Endothelial cell (in vitro differentiated cells): ENCODE measurements around the gene IFI27L1. TPM values are rescaled to one million over a fixed set of nuclear protein-coding genes. Genes with fewer than 3 reads are reported as not detected.

ENCODE experiments used
- DNase-seq: peaks from one replicate; pipeline ENCODE4 v3.0.0; 2021; ENCODE audit warnings: low spot score
- H3K27ac Mint-ChIP-seq: one replicate; pipeline ENCODE4 v1.8.0; 2021; ENCODE audit warnings: mixed read lengths, inconsistent platforms; ENCODE audit not compliant: unreplicated experiment
- H3K27me3 Mint-ChIP-seq: one replicate; pipeline ENCODE4 v1.8.0; 2021; ENCODE audit warnings: mild to moderate bottlenecking, moderate library complexity, mixed read lengths, inconsistent platforms; ENCODE audit not compliant: unreplicated experiment
- H3K36me3 Mint-ChIP-seq: one replicate; pipeline ENCODE4 v1.8.0; 2021; ENCODE audit warnings: mild to moderate bottlenecking, low read depth, mixed read lengths, inconsistent platforms; ENCODE audit not compliant: unreplicated experiment
- H3K4me1 Mint-ChIP-seq: one replicate; pipeline ENCODE4 v1.8.0; 2021; ENCODE audit warnings: mild to moderate bottlenecking, mixed read lengths, inconsistent platforms; ENCODE audit not compliant: unreplicated experiment
- H3K4me3 Mint-ChIP-seq: one replicate; pipeline ENCODE4 v1.8.0; 2021; ENCODE audit warnings: mild to moderate bottlenecking, mixed read lengths, inconsistent platforms; ENCODE audit not compliant: unreplicated experiment
- H3K9me3 Mint-ChIP-seq: one replicate; pipeline ENCODE4 v1.8.0; 2021; ENCODE audit warnings: mixed read lengths, inconsistent platforms; ENCODE audit not compliant: unreplicated experiment
- CTCF ChIP-seq: fragments of 200-600 bp; sonication (generic); IDR thresholded peaks from one replicate; pipeline ENCODE4 v1.5.0; 2021; ENCODE audit warnings: antibody characterized with exemption; ENCODE audit not compliant: unreplicated experiment
- total RNA-seq: library from RNA; stranded (reverse); fragmentation: NEBNext Ultra II Directional; extraction: Animal tissue kit (Norgen Biotek cat#: 25700); gene quantifications from one replicate; pipeline ENCODE4 v1.2.1, GENCODE V29; 2021; ENCODE audit not compliant: unreplicated experiment

Gene IFI27L1
- total RNA-seq, 1 donor from 2014 or later = 33.5 TPM

GRCh38 chr14:94111276-94112095, 30.4 kb downstream of the IFI27L1 start:
- Mint-ChIP-seq H3K27me3 (peaks cover 1% of the 10 kb centered on the region), H3K4me3 (no peak overlapping the region), H3K27ac (no peak overlapping the region), H3K4me1 (no peaks in the 10 kb centered on the region), H3K9me3 (no peaks in the 10 kb centered on the region), H3K36me3 (no peaks in the 10 kb centered on the region)
- no peak for DNase-seq
- no peak for TF ChIP-seq CTCF

GRCh38 chr14:94112513-94113063, 31.5 kb downstream of the IFI27L1 start:
- H3K27me3 Mint-ChIP-seq = peaks cover 3% of the 10 kb centered on the region
- no peaks in the 10 kb centered on the region for H3K36me3 Mint-ChIP-seq
- H3K4me1 Mint-ChIP-seq = no peaks in the 10 kb centered on the region
- H3K4me3 Mint-ChIP-seq = no peak overlapping the region
- H3K9me3 Mint-ChIP-seq = no peaks in the 10 kb centered on the region
- H3K27ac Mint-ChIP-seq = no peak overlapping the region
- TF ChIP-seq CTCF = no peak
- DNase-seq = no peak

- Mint-ChIP-seq H3K36me3 (no peaks in the 10 kb centered on the region), H3K4me3 (no peak overlapping the region), H3K4me1 (no peaks in the 10 kb centered on the region), H3K9me3 (no peaks in the 10 kb centered on the region), H3K27me3 (peaks cover 5% of the 10 kb centered on the region), H3K27ac (no peak overlapping the region)
- no peak for TF ChIP-seq CTCF
- no peak for DNase-seq
These were observed 32.0 kb downstream of the IFI27L1 start for GRCh38 chr14:94113073-94113472.

GRCh38 chr14:94113490-94113889, 32.4 kb downstream of the IFI27L1 start:
- H3K4me3 Mint-ChIP-seq = no peak overlapping the region
- H3K9me3 Mint-ChIP-seq = no peaks in the 10 kb centered on the region
- H3K27me3 Mint-ChIP-seq = peaks cover 7% of the 10 kb centered on the region
- DNase-seq = no peak
- H3K4me1 Mint-ChIP-seq = no peaks in the 10 kb centered on the region
- no peak for TF ChIP-seq CTCF
- no peaks in the 10 kb centered on the region for H3K36me3 Mint-ChIP-seq
- H3K27ac Mint-ChIP-seq = no peak overlapping the region
